Uterus (tissue), 2 donors: ENCODE measurements around the gene PSTPIP1.

Source experiments
- POLR2A ChIP-seq, 2 donors: fragments of 450-650 bp; IDR thresholded peaks; one replicate each; pipeline ENCODE4 v1.6.1; 2016; ENCODE audit warnings: antibody characterized with exemption in 2 of 2, mild to moderate bottlenecking in 1 of 2, moderate library complexity in 1 of 2
- TF ChIP-seq, protein P1 (sequence below), 4 experiments: fragments of 200-600 bp in 2 of 4; fragments of 450-650 bp in 2 of 4; sonication (generic) in 2 of 4; IDR thresholded peaks; one replicate each; pipeline ENCODE4 v1.5.1; 2016 to 2019; ENCODE audit warnings: antibody characterized with exemption in 4 of 4, mild to moderate bottlenecking in 2 of 4, moderate library complexity in 1 of 4

DNA sequence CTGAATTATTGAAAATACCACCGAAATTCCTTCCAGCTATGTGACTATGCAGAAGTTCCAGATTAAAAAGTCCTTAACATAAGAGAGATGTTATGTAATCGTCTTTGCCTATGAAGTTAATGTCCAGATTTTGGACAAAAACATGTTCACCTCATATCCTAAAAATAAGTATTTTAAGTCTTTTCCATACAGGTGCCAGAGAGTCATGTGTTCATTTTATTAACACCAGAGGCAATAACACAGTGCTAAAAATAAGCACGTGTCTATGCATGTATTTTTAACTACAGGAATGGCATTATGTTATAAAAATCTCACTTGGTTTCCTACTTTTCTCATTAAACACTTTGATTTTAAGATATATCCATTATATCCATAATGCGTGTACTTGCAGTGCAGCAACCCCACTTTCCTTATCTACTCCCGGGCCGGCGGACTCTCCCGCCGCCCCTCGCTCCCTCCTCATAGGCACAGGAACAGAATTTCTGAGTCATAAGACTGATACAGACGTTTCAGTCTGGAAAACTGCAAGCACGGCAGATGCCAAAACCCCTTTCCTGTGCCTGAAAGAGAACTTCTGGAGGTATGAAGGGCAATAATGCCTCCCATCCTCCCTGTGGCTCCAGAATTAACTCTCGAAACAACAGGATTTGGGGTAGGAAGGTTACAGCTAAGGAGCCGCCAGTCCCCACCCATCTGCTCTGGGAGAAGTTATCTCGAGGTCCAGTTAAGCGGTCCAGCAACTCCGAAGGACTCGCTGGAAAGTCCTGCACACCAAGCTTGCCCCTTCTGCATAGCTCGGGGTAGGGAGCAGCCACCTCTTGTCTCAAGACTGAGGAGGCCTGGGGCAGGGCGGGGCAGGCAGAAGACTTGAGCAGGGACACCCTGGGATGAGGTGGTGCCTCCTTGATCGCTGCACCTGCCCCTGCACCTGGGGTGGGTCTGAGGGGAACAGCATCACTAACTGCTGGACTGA lies 22.3 kb upstream of the PSTPIP1 start:
- TF ChIP-seq POLR2A (IDR thresholded peaks at IDR 0.05): no peak
- TF ChIP-seq, protein P1, sequence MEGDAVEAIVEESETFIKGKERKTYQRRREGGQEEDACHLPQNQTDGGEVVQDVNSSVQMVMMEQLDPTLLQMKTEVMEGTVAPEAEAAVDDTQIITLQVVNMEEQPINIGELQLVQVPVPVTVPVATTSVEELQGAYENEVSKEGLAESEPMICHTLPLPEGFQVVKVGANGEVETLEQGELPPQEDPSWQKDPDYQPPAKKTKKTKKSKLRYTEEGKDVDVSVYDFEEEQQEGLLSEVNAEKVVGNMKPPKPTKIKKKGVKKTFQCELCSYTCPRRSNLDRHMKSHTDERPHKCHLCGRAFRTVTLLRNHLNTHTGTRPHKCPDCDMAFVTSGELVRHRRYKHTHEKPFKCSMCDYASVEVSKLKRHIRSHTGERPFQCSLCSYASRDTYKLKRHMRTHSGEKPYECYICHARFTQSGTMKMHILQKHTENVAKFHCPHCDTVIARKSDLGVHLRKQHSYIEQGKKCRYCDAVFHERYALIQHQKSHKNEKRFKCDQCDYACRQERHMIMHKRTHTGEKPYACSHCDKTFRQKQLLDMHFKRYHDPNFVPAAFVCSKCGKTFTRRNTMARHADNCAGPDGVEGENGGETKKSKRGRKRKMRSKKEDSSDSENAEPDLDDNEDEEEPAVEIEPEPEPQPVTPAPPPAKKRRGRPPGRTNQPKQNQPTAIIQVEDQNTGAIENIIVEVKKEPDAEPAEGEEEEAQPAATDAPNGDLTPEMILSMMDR (IDR thresholded peaks at IDR 0.05): no peak
